Nucleus accumbens (tissue), 56 donors: ENCODE results near the gene CFAP97D2.
"Not testable (repeated sequence)": the region's sequence is repeated elsewhere in the genome, so short reads cannot be mapped to it uniquely, and the experiment has no call there.

ENCODE experiments used
- DNase-seq, 56 donors: peaks; one replicate each; lab custom pipeline; 2025; lab: John Stamatoyannopoulos, UW

The CFAP97D2 gene

GRCh38 chr13:114185182-114185971 is 6.3 kb downstream of the CFAP97D2 start:
- DNase-seq, result no peak

- no peak for DNase-seq
These were observed 15.8 kb downstream of the CFAP97D2 start for GRCh38 chr13:114194853-114195252.

- no peak for DNase-seq
These were observed 17.6 kb downstream of the CFAP97D2 start for GRCh38 chr13:114196629-114197028.

- no peak for DNase-seq
These were observed 19.5 kb downstream of the CFAP97D2 start for GRCh38 chr13:114198556-114198955.

GRCh38 chr13:114199526-114199925 is 20.5 kb downstream of the CFAP97D2 start:
- DNase-seq, result not testable (repeated sequence)

GRCh38 chr13:114199954-114200353 is 20.9 kb downstream of the CFAP97D2 start:
- DNase-seq, result no peak

- DNase-seq, result no peak
These were observed 21.4 kb downstream of the CFAP97D2 start for GRCh38 chr13:114200399-114200911.

GRCh38 chr13:114202581-114202980 is 23.5 kb downstream of the CFAP97D2 start:
- DNase-seq, result no peak

- no peak for DNase-seq
These were observed 24.5 kb downstream of the CFAP97D2 start for GRCh38 chr13:114203536-114203935.

GRCh38 chr13:114204894-114205293 is 25.8 kb downstream of the CFAP97D2 start:
- DNase-seq, result no peak

- no peak for DNase-seq
These were observed 29.1 kb downstream of the CFAP97D2 start for GRCh38 chr13:114208134-114208533.

- DNase-seq, result no peak
These were observed 32.5 kb downstream of the CFAP97D2 start for GRCh38 chr13:114211446-114212157.

- DNase-seq, result no peak
These were observed 33.1 kb downstream of the CFAP97D2 start for GRCh38 chr13:114212158-114212495.

GRCh38 chr13:114213980-114214379 is 34.9 kb downstream of the CFAP97D2 start:
- DNase-seq, result no peak

GRCh38 chr13:114219392-114219791 is 40.3 kb downstream of the CFAP97D2 start:
- no peak for DNase-seq

- peak in 1 of 56 donors; percentile 10 for DNase-seq
These were observed 43.5 kb downstream of the CFAP97D2 start for GRCh38 chr13:114222461-114222968.

GRCh38 chr13:114224201-114224600 is 45.1 kb downstream of the CFAP97D2 start:
- DNase-seq, result no peak

- DNase-seq, result no peak
These were observed 46.6 kb downstream of the CFAP97D2 start for GRCh38 chr13:114225610-114226009.

GRCh38 chr13:114226088-114226487 is 47.0 kb downstream of the CFAP97D2 start:
- peak in 11 of 56 donors; percentile 10 to 41 (median 16) for DNase-seq

GRCh38 chr13:114226699-114227323 is 47.8 kb downstream of the CFAP97D2 start:
- peak in 51 of 56 donors; percentile 17 to 91 (median 69) for DNase-seq

- no peak for DNase-seq
These were observed 48.5 kb downstream of the CFAP97D2 start for GRCh38 chr13:114227528-114227927.
